Neural cell (in vitro differentiated cells): ENCODE data around the gene IPO5. TPM values are rescaled to one million over a fixed set of nuclear protein-coding genes. Genes with fewer than 3 reads are reported as not detected.
A peak's percentile ranks its signal among the peaks of the same experiment; 100 is the strongest.
"Not testable (repeated sequence)": the region's sequence is repeated elsewhere in the genome, so short reads cannot be mapped to it uniquely, and the experiment has no call there.

Source experiments
- H2AFZ ChIP-seq: fragments of 200-600, 300-800 bp; sonication (generic), shearing (Covaris generic); 2 replicates; pipeline ENCODE4 v1.6.0; 2014; ENCODE audit warnings: low read depth, mild to moderate bottlenecking, antibody characterized with exemption, low read length, moderate library complexity
- H3F3A ChIP-seq: fragments of 200-600 bp; shearing (Covaris generic); 2 replicates; pipeline ENCODE4 v1.6.1; 2016; ENCODE audit warnings: mild to moderate bottlenecking, moderate library complexity, mixed read lengths, antibody characterized with exemption, low read length; ENCODE audit not compliant: insufficient read depth, poor library complexity, severe bottlenecking
- H3K27ac ChIP-seq: fragments of 200-600, 300-800 bp; sonication (generic), shearing (Covaris generic); 2 replicates; pipeline ENCODE4 v1.5.1; 2014; ENCODE audit warnings: mild to moderate bottlenecking, low read length, moderate library complexity
- H3K27me3 ChIP-seq: fragments of 300-800, 200-600 bp; sonication (generic), shearing (Covaris generic); 2 replicates; pipeline ENCODE4 v1.6.0; 2014; ENCODE audit warnings: mild to moderate bottlenecking, low read depth, low read length, moderate library complexity; ENCODE audit not compliant: insufficient read depth
- H3K36me3 ChIP-seq: fragments of 300-800, 200-600 bp; sonication (generic), shearing (Covaris generic); 2 replicates; pipeline ENCODE4 v1.5.1; 2014; ENCODE audit warnings: mild to moderate bottlenecking, antibody characterized with exemption, low read length, moderate library complexity; ENCODE audit not compliant: insufficient read depth
- H3K4me2 ChIP-seq: fragments of 300-800, 200-600 bp; sonication (generic), shearing (Covaris generic); 2 replicates; pipeline ENCODE4 v1.6.0; 2014; ENCODE audit warnings: mild to moderate bottlenecking, low read length
- H3K4me3 ChIP-seq: fragments of 300-800, 200-600 bp; sonication (generic), shearing (Covaris generic); 2 replicates; pipeline ENCODE4 v1.5.1; 2014; ENCODE audit warnings: mild to moderate bottlenecking, low read length, moderate library complexity
- H3K79me2 ChIP-seq: fragments of 200-600 bp; shearing (Covaris generic); replicated peaks from 2 replicates; pipeline ENCODE4 v1.6.0; 2014; ENCODE audit warnings: mild to moderate bottlenecking, low read length, moderate library complexity; ENCODE audit not compliant: insufficient read depth
- H3K9ac ChIP-seq: fragments of 300-800, 200-600 bp; sonication (generic), shearing (Covaris generic); 2 replicates; pipeline ENCODE4 v1.6.1; 2016; ENCODE audit warnings: mild to moderate bottlenecking, low read length, mixed read lengths
- H3K9me2 ChIP-seq: fragments of 200-600 bp; shearing (Covaris generic); 2 replicates; pipeline ENCODE4 v1.6.1; 2016; ENCODE audit warnings: mild to moderate bottlenecking, low read length, mixed read lengths; ENCODE audit not compliant: insufficient read depth
- H3K9me3 ChIP-seq: fragments of 200-600, 300-800 bp; sonication (generic), shearing (Covaris generic); 2 replicates; pipeline ENCODE4 v1.6.1; 2016; ENCODE audit warnings: mild to moderate bottlenecking, mixed run types, low read length, moderate library complexity, mixed read lengths
- H4K20me1 ChIP-seq: fragments of 200-600 bp; shearing (Covaris generic); 2 replicates; pipeline ENCODE4 v1.6.1; 2016; ENCODE audit warnings: mild to moderate bottlenecking, mixed run types; ENCODE audit not compliant: insufficient read depth
- EP300 ChIP-seq: fragments of 450-650 bp; conservative IDR thresholded peaks from 2 replicates; pipeline ENCODE4 v1.6.1; 2014; ENCODE audit warnings: antibody characterized with exemption, mild to moderate bottlenecking, moderate library complexity; ENCODE audit not compliant: poor library complexity, severe bottlenecking
- EZH2 ChIP-seq: fragments of 200-600, 300-800 bp; shearing (Covaris generic), sonication (generic); IDR thresholded peaks from 2 replicates; pipeline ENCODE4 v1.6.1; 2014; ENCODE audit warnings: antibody characterized with exemption, low read length, borderline replicate concordance, mild to moderate bottlenecking; ENCODE audit not compliant: insufficient read depth, poor library complexity, severe bottlenecking
- MXI1 ChIP-seq: fragments of 450-650 bp; conservative IDR thresholded peaks from 2 replicates; pipeline ENCODE4 v1.6.1; 2014; ENCODE audit warnings: antibody characterized with exemption, mild to moderate bottlenecking; ENCODE audit not compliant: poor library complexity, severe bottlenecking
- POLR2AphosphoS5 ChIP-seq: IDR thresholded peaks from 2 replicates; pipeline ENCODE4 v1.6.1; 2012
- RAD21 ChIP-seq: fragments of 450-650 bp; conservative IDR thresholded peaks from 2 replicates; pipeline ENCODE4 v1.6.1; 2014; ENCODE audit warnings: antibody characterized with exemption, mild to moderate bottlenecking, moderate library complexity
- SMC3 ChIP-seq: fragments of 450-650 bp; conservative IDR thresholded peaks from 2 replicates; pipeline ENCODE4 v1.6.1; 2014; ENCODE audit warnings: antibody characterized with exemption, mild to moderate bottlenecking, moderate library complexity; ENCODE audit not compliant: poor library complexity
- TAF1 ChIP-seq: IDR thresholded peaks from 2 replicates; pipeline ENCODE4 v1.6.1; 2012; ENCODE audit warnings: low read depth
- polyA plus RNA-seq: library from polyadenylated mRNA; depleted of rRNA; stranded (reverse); fragments of >200 nt; gene quantifications from 2 replicates; pipeline ENCODE4 v1.2.3, GENCODE V29; 2014
- TF ChIP-seq, protein P1 (sequence below): fragments of 450-650 bp; IDR thresholded peaks from 2 replicates; pipeline ENCODE4 v1.5.1; 2014; ENCODE audit warnings: antibody characterized with exemption, mild to moderate bottlenecking, moderate library complexity; ENCODE audit not compliant: poor library complexity, severe bottlenecking
- TF ChIP-seq, protein P2 (sequence below): IDR thresholded peaks from 2 replicates; pipeline ENCODE4 v1.6.1; 2012; ENCODE audit warnings: borderline replicate concordance

IPO5 gene
- polyA plus RNA-seq, 1 donor from 2014 or later = 83.4 TPM

DNA sequence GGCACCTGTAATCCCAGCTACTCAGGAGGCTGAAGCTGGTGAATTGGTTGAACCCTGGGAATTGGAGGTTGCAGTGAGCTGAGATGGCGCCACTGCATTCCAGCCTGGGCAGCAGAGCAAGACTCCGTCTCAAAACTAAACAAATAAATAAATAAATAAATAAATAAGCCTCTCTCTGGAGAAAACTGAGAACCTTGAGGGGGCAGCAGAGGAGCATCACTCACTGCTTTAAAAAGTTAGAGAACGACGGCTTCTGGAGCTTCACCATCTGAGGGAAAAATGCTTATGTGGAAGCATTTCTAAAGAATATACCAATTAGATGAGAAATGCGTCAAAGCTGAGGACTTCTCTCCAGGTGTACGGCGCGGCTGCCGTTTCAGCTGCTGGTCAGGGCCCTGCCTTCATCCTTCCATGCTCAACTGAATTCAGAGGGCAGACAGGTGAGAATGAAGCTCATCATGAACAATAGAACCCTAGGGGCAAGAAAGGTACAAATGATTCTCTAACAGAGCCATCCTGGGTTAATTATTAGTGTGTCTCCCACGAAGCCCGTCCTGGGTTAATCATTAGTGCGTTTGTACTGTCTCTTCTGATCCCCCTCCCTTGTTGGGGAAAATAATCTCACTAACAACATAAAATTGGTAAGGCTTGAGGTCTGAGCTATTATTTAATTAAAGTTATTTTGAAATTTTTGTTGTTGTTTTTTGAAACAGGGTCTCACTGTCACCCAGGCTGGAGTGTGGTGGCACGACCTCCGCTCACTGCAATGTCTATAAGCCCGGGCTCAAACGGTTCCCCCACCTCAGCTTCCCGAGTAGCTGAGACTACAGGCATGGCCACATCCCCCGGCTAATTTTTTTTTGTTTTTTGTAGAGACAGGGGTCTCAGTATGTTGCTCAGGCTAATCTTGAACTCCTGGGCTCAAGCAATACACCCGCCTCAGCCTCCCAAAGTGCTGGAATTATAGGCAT lies 80.1 kb downstream of the IPO5 start:
- no peaks in the 10 kb centered on the region for H4K20me1 ChIP-seq
- no peak overlapping the region for H3K4me2 ChIP-seq
- TF ChIP-seq RAD21 = peak; percentile 55
- TF ChIP-seq POLR2AphosphoS5 = no peak
- peak; percentile 28 for TF ChIP-seq SMC3
- TF ChIP-seq MXI1 = no peak
- no peak for TF ChIP-seq TAF1
- TF ChIP-seq, protein P1, sequence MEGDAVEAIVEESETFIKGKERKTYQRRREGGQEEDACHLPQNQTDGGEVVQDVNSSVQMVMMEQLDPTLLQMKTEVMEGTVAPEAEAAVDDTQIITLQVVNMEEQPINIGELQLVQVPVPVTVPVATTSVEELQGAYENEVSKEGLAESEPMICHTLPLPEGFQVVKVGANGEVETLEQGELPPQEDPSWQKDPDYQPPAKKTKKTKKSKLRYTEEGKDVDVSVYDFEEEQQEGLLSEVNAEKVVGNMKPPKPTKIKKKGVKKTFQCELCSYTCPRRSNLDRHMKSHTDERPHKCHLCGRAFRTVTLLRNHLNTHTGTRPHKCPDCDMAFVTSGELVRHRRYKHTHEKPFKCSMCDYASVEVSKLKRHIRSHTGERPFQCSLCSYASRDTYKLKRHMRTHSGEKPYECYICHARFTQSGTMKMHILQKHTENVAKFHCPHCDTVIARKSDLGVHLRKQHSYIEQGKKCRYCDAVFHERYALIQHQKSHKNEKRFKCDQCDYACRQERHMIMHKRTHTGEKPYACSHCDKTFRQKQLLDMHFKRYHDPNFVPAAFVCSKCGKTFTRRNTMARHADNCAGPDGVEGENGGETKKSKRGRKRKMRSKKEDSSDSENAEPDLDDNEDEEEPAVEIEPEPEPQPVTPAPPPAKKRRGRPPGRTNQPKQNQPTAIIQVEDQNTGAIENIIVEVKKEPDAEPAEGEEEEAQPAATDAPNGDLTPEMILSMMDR = peak; percentile 40
- no peak overlapping the region for H2AFZ ChIP-seq
- H3K79me2 ChIP-seq = no peaks in the 10 kb centered on the region
- H3K4me3 ChIP-seq = no peak overlapping the region
- no peak overlapping the region for H3K27ac ChIP-seq
- H3K9me3 ChIP-seq = no peaks in the 10 kb centered on the region
- H3F3A ChIP-seq = no peaks in the 10 kb centered on the region
- no peaks in the 10 kb centered on the region for H3K36me3 ChIP-seq
- H3K9ac ChIP-seq = no peak overlapping the region
- no peaks in the 10 kb centered on the region for H3K9me2 ChIP-seq
- H3K27me3 ChIP-seq = no peaks in the 10 kb centered on the region

DNA sequence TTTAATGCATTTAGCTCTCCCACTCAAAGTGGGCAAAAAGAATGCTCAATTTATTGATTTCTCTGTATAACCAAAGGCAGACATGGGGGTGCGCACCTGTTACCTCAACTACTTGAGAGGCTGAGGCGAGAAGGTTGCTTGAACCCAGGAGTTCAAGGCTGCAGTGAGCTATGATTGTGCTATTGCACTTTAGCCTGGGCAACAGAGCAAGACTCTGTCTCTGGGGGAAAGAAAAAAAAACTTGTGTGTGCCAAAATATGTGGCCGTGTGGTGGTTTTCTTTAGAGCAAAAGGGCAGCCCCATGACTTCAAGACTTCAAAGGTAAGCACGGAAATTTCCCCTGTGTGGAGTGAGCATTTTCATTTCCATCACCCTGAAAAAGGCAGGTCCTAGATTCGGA lies 81.9 kb downstream of the IPO5 start:
- Histone ChIP-seq H3K9me3 (no peaks in the 10 kb centered on the region), H3K4me2 (no peak overlapping the region), H3F3A (no peaks in the 10 kb centered on the region), H2AFZ (no peak overlapping the region), H3K27me3 (no peaks in the 10 kb centered on the region), H3K9ac (no peak overlapping the region), H3K9me2 (no peaks in the 10 kb centered on the region), H3K79me2 (no peaks in the 10 kb centered on the region), H3K36me3 (no peaks in the 10 kb centered on the region), H4K20me1 (no peaks in the 10 kb centered on the region), H3K27ac (no peak overlapping the region), H3K4me3 (no peak overlapping the region)
- TF ChIP-seq TAF1 (no peak), RAD21 (no peak), MXI1 (no peak)

DNA sequence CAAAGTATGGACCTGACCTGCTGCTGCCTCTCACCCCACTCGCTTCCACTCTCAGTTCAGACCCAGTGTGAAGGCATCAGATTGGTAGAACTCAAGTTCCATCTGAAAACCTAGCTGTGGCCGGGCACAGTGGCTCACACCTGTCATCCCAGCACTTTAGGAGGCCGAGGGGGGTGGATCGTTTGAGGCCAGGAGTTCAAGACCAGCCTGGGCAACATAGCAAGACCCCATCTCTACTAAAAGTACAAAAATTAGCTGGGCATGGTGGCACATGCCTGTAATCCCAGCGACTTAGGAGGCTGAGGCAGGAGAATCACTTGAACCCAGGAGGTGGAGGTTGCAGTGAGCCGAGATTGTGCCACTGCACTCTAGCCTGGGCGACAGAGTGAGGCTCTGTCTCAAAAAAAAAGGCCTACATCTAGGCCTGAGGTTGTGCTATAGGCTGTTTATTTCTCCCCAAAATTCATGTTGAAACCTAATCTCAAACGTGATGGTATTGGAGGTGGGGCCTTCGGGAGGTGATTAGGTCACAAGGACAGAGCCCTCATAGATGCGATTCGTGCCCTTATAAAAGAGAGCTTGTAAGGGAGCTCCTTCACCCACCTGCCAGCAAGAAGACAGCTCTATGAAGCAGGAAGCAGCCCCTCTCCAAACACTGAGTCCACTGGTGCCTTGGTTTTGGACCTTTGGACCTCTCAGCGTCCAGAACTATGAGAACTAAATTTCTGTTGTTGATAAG lies 83.3 kb downstream of the IPO5 start:
- H3F3A ChIP-seq, H3K79me2 ChIP-seq, H3K27me3 ChIP-seq, H3K9me2 ChIP-seq, H3K9ac ChIP-seq, H3K36me3 ChIP-seq, H3K27ac ChIP-seq, H2AFZ ChIP-seq, H3K9me3 ChIP-seq, H3K4me2 ChIP-seq, H4K20me1 ChIP-seq, H3K4me3 ChIP-seq: not testable (repeated sequence)

DNA sequence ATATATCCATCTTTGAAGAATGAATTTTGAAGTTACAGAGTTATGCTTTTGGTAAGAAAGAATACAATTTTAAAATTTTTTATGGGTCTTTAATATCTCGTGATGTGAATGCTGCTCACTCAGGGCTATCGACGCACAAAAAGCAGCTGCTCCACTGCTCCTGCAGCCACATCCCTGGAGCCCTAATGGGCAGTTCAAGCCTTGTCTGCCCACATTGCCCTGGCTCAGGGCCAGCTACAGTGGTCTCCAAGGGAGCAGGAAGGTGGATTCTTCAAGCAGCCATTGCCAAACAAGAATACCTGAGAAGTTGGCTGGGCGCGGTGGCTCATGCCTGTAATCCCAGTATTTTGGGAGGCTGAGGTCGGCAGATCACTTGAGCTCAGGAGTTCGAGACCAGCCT lies 85.8 kb downstream of the IPO5 start:
- H3K9me3 ChIP-seq = no peaks in the 10 kb centered on the region
- no peak overlapping the region for H3K4me3 ChIP-seq
- no peaks in the 10 kb centered on the region for H3K27me3 ChIP-seq
- H3F3A ChIP-seq = no peaks in the 10 kb centered on the region
- no peak overlapping the region for H3K27ac ChIP-seq
- no peaks in the 10 kb centered on the region for H3K79me2 ChIP-seq
- TF ChIP-seq EZH2 = no peak
- TF ChIP-seq, protein P1 = no peak
- no peak for TF ChIP-seq EP300
- no peak for TF ChIP-seq POLR2AphosphoS5
- TF ChIP-seq, protein P2, sequence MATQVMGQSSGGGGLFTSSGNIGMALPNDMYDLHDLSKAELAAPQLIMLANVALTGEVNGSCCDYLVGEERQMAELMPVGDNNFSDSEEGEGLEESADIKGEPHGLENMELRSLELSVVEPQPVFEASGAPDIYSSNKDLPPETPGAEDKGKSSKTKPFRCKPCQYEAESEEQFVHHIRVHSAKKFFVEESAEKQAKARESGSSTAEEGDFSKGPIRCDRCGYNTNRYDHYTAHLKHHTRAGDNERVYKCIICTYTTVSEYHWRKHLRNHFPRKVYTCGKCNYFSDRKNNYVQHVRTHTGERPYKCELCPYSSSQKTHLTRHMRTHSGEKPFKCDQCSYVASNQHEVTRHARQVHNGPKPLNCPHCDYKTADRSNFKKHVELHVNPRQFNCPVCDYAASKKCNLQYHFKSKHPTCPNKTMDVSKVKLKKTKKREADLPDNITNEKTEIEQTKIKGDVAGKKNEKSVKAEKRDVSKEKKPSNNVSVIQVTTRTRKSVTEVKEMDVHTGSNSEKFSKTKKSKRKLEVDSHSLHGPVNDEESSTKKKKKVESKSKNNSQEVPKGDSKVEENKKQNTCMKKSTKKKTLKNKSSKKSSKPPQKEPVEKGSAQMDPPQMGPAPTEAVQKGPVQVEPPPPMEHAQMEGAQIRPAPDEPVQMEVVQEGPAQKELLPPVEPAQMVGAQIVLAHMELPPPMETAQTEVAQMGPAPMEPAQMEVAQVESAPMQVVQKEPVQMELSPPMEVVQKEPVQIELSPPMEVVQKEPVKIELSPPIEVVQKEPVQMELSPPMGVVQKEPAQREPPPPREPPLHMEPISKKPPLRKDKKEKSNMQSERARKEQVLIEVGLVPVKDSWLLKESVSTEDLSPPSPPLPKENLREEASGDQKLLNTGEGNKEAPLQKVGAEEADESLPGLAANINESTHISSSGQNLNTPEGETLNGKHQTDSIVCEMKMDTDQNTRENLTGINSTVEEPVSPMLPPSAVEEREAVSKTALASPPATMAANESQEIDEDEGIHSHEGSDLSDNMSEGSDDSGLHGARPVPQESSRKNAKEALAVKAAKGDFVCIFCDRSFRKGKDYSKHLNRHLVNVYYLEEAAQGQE = no peak
- H3K36me3 ChIP-seq = no peaks in the 10 kb centered on the region
- H2AFZ ChIP-seq = no peak overlapping the region
- H3K4me2 ChIP-seq = no peak overlapping the region
- no peaks in the 10 kb centered on the region for H4K20me1 ChIP-seq
- H3K9ac ChIP-seq = no peak overlapping the region
- no peaks in the 10 kb centered on the region for H3K9me2 ChIP-seq
